ENCODE results near the gene ZNF260.
"Not testable (repeated sequence)": the region's sequence is repeated elsewhere in the genome, so short reads cannot be mapped to it uniquely, and the experiment has no call there.

The ZNF260 gene

DNA sequence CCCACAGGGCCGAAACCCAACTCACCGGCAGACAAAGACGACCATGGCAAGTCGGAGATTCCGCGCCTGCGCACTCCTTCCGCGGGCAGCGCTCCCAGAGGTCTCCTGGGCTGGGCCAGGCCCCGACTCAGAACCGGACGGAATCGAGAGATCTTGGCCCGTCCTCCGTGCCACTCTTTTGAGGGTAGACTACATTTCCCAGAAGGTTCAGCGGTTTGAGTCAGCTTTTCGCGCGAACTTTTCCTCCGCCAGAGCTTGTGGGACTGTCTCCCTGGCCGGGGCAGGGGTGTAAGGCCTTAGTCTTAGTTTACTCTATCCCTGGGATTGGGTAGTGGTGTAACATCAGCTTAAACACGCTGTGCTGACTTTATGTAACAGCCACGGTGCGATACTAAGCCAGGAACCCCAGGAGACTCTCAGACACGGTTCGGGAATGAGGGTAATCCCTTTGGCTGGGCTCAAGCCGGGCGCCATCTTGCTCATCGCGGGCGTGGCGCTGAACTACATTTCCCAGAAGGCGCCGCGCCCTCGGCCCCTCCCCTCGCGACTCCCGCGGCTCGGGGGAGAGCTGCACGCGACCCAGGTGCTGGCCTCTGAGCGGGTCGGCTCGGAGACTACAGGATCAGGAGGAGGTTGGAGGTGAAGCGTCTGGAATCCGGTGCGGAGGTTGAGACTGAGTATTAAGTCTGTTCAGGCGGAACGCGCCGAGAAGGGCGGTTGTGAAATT lies at the start of gene ZNF260:
ZNF260 (minus strand) TSS at position 78 of the 727 bp plus-strand sequence. CDS start 13,033 bp downstream, outside the sequence.
- DNase-seq (ENCODE audit: low spot score), result peak; percentile 97

DNA sequence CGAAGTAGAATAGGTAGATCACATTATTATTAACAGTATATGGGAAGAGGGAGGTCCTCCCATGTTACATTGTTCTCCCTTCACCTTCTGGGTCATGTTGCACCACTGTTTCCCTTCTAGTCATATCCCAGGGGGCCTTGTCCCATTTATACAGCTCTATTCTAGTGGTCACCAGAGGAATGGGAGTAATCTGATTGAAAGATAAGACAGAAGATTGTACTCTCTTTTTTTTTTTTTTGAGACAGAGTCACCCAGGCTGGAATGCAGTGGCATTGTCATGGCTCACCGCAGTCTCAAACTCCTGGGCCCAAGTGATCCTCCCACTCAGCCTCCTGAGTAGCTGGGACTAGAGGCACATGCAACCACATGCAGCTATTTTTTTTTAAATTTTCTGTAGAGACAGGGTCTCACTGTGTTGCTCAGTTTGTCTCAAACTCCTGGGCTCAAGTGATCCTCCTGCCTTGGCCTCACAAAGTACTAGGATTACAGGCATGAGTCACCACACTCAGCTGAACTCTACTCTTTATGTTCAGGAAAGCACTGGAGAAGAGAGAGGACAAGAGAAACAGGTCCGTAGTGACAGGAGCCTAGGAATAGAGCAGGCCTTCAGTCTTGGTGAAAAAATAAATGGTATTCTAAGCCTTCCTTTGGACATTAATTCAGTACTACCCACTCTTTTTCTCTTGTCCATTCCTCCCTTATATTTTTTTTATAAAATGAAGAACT lies 49.4 kb upstream of the ZNF260 start:
- no peak for DNase-seq (ENCODE audit: low spot score)

DNA sequence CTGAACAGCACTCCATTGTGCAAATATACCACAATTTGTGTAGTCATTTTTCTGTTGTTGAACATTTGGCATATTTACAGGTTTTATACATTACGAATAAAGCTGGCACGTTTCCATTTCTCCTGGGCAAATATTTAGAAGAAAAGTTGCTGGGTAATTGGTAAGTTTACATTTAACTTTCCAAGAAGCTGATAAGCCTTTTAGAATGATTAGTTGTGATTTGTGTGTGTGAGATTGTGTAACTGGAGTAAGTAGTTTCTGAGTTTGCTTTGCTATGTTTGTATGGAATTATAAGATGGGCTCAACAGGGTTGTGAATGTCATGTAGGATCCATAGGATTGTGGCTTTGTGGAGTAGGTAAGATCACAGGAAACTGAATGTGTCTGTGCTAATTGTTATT lies 46.7 kb upstream of the ZNF260 start:
- DNase-seq (ENCODE audit: low spot score), result no peak

DNA sequence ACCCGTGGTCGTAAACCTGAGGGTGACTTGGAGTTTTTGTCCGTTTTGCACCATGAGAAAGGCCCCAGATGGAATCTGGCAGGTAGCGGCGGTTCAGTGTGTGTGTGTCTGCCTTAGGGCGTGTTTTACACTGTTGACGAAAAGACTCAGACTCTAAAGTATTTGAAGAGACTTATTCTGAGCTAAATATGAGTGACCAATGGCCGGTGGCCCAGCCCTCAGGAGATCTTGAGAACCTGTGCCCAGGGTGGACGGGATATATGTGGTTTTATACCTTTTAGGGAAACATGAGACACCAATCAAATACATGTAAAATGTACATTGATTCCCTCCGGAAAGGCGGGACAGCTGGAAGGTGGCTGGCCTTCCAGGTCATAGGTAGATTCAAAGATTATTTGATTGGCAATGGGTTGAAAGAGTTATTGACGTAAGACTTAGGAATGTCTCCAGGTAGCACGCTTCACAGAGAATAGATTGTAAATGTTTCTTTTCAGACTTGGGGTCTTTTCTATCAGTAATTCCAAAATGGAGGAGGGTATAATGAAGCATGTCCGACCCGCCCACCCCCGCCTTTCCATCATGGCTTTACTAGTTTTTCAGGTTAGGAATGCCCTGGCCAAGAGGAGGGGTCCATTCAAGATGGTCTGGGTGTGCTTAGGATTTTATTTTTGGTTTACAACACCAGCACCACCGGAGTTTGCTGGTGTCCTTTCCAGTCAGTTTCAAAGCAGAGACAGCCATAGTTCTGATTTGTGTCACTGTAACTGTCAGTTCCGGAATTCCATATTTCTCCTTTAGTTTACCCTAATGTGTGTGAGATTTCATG lies 46.0 kb upstream of the ZNF260 start:
- DNase-seq (ENCODE audit: low spot score), result no peak

DNA sequence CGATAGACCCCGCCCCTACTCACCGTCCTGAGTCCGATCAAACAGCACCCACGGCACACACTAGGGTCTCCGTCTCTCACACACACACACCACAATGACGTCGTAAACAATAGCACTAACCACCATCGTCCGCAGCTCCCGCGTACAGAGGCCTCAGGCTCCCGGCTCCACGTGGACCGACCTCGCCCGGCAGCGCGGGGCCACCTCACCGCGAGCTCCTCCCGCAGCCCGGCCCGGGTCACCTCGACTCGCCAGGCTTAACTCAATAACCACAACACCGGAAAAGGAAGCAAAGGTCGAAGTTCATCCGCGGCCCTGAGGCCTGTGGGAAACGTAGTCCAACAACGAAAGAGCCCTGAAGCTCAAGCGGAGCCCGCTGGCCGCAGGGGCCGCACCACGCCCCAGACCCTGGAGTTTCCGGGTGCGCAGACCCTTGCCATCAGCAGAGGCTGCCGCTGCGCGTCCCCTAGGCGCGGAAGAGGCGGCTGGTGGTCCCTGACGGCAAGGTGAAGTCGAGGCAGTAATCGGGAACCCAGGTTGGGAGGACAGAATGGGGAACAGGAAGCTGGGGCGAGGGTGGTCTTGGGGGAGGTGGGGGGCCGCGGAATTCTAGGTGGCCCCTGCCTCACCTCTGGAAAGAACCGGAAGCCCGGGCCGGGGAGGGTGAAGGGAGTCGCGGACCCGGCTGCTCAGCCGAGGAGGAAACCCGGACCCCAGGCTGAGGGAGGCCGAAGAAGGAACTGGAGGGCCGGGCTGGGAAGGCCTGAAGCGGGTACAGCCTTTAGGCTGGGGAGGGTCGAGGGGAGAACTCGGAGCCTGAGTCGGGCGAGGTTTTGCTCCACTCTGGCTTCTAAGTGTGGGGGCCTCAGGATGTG lies 45.2 kb upstream of the ZNF260 start, which contains the start of gene ZNF529:
ZNF529 (minus strand) TSS at position 273 of the 875 bp plus-strand sequence. CDS start 946 bp downstream, outside the sequence.
- DNase-seq (ENCODE audit: low spot score), result peak; percentile 95

DNA sequence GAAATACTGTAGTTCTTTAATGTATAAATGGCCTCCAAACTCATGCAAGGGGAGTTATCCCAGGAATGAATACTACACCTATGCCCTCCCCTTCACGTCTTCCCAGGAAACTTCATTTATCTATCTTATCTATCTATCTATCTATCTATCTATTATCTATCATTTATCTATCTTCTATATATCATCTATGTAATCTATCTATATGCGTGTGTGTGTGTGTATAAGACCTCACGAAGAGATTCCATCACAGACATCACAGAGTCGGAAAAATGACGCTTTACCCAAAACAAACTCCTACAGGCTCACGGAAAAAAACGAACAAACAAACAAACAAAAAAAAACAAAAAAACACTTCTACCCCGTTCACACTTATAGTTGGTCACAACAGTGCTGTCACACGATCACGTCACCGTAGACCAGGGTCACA lies 44.5 kb upstream of the ZNF260 start:
- no peak for DNase-seq (ENCODE audit: low spot score)

DNA sequence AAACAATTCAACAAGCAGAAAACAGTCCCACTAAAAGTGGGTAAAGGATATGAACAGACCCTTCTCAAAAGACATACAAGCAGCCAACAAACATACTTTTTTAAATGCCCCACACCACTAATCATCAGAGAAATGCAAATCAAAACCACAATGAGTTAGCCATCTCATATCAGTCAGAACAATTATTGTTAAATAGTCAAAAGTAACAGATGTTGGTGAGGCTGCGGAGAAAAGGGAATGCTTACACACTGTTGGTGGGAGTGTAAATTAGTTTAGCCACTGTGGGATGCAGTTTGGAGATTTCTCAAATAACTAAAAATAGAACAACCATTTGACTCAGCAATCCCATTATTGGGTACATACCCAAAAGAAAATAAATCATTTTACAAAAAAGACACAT lies 36.3 kb upstream of the ZNF260 start:
- no peak for DNase-seq (ENCODE audit: low spot score)

DNA sequence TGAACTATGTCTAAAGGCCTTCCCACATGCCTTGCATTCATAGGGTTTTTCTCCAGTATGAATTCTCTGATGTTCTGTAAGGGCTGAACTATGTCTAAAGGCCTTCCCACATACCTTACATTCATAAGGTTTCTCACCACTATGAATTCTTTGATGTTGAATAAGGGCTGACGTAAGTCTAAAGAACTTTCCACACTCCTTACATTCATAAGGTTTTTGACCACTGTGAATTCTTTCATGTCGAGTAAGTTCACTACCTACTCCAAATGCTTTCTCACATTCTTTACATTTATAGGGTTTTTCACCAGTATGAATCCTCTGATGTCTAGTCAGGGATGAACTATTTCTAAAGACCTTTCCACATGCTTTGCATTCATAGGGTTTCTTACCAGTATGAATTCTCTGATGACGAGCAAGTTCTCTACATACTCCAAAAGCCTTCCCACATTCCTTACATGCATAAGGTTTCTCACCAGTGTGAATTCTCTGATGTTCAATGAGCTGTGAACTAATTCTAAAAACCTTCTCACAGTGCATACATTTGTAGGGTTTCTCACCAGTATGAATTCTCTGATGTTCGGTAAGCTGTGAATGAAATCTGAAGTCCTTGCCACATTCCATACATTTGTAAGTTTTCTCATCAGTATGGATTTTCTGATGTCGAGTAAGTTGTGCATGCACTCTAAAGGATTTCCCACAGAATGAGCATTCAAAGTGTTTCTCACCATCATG lies 19.1 kb upstream of the ZNF260 start:
- no peak for DNase-seq (ENCODE audit: low spot score)

DNA sequence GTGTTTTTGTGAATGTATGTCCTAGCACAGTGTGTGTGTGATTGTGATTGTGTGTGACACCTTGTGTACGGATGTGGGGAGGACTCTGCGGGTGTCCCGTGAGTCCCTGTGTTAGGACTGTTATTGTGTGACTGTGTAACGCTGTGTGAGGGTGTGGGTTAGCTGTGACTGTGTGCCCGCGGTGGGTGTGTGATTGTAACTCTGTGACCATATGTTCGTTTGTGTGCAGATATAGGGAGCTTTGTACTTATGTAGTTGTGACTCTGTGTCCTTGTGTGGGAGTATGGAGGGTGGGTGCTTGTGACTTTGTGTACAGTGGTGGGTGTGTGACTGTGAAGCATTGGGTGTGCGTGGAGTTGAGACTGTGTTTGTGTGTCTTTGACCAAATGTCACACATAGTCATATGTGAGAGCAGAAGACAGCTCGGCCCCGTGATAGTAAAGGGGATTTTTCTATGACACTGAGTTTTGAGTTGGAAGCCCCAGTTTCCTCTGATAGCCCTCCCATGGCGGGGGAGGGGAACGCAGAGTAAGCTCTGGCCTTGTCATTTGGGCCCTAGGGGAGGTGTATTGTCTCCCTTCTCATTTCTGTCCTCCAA lies 949 bp upstream of the ZNF260 start:
- peak; percentile 25 for DNase-seq (ENCODE audit: low spot score)

DNA sequence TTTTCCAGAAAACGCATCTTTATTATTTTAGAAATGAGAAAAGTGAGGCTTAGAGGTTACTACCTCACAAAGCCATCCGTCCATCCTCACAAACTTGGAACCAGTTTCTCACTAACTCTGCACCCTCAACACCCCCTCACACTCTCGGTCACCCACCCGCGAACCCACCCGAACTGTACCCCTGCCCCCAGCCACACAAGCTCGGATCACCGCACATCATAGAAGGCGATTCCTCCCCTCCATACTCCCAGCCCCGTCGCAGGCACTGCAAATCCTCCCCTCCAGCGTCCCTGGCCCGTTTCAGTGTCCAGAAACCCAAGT lies 238 bp downstream of the ZNF260 start:
- no peak for DNase-seq (ENCODE audit: low spot score)

DNA sequence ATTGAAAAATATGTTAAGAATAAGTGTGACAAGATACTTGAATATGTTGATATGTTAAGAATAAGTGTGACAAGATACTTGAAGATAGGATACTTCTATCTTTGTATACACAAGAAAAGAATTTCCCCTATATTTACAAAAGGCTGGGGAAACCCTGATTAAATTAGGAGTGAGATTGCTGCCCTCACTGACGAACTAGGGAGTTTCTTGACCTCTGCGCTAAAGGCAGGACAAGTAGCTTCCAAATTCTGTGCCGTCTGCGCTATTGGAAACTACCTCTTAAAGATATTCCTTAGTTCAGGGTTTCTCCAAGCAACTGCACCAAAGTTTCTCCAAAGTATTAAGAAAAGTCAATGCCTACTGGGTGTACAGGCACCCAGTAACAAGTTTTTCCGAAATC lies 730 bp downstream of the ZNF260 start:
- DNase-seq (ENCODE audit: low spot score), result peak; percentile 5

DNA sequence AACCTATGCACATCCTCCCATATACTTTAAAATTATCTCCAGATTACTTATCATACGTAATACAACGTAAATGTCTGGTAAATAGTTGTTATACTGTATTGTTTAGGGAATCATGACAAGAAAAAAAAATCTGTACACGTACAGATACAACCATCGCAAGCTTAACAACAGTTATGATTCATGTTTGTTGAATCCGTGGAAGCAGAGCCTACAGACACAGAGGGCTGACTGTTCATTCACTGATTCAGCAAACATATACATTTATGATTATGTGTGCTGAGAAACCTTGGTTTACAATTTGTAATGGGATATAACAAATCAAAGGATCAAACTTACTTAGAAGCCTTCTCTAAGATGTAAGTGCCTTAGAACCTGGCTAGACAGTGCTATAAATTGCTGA lies 1.5 kb downstream of the ZNF260 start:
- no peak for DNase-seq (ENCODE audit: low spot score)

DNA sequence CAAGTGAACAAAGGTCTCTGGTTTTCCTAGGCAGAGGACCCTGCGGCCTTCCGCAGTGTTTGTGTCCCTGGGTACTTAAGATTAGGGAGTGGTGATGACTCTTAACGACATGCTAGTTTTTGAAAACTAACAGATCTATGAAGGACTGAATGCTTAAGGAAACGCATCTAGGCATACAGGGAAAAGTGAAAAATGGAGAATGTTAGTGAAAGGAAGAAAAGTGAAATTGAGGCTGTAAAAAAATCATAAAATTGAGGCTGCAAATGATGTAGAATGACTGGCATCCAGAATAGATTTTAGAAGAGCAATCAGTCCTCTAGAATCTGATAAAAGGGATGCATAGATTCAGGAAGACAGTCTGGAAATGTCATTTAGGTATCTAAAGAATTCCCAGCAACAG lies 3.5 kb downstream of the ZNF260 start:
- DNase-seq (ENCODE audit: low spot score), result no peak

DNA sequence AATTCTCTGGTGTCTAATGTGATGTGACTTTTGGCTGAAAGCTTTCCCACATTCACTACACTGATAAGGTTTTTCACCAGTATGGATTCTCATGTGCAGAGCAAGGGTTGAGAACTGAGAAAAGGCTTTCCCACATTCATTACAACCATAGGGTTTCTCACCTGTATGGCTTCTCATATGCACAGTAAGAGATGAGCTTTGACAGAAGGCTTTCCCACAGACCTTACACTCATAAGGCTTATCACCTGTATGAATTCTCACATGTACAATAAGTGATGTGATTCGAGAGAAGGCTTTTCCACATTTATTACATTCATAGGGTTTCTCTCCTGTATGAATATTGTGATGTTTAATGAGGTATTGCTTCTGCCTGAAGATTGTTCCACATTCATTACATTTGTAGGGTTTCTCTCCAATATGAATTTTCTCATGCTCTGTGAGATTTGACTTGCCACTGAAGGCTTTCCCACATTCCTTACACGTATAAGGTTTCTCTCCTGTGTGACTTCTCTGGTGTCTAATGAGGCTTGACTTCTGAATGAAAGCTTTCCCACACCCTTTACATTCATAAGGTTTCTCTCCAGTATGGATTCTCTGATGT lies 14.0 kb downstream of the ZNF260 start:
- no peak for DNase-seq (ENCODE audit: low spot score)

DNA sequence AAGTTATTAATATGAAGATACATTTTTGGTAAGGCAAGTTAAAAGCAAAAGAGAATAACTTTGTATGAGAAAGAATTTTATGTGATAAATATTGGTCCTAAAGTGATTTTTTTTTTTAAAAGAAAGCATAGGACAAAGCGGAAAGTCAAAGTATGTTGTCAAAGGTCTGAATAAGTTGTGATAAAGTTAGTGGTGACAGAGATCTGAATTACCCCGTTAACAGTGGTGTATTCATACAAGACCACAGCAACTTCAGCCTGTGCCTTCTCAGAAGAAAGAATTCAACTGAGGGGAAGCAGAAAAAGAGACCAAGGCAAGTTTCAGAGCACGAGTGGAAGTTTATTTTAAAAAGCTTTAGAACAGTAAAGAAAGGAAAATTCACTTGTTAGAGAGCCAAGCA lies 19.7 kb downstream of the ZNF260 start:
- DNase-seq (ENCODE audit: low spot score), result no peak

DNA sequence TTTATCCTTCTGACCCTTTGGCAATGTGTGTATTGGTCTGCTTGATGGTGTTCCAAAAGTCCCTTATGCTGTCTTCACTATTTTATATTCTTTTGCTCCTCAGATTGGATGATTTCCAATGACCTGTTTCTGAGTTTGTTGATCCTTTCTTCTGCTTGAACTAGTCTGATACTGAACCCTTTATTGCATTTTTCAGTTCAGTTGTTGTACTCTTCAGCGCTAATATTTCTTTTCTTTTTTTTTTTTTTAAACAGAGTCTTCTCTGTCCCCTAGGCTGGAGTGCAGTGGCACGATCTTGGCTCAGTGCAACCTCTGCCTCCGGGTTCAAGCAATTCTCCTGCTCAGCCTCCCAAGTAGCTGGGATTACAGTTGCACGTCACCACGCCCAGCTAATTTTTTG lies 26.1 kb downstream of the ZNF260 start:
- DNase-seq (ENCODE audit: low spot score), result no peak

DNA sequence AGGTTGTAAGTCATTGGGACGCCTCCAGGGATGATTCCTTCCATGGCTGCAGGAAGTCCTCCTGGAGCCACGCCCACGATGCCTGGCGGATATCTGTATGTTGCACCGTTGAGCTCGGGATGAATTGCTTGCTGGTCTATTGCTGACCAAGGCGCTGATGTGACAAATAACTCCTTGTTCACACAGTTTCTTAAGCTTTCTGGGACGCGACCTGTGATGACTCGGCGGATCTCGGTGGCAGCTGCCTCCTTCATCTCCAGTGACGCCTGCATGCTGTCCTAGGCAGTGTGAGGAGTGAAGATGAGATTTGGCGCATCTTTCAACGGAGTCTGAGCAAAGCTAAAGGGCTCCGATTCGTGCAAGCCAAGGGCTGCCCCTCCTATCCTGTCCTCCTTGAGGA lies 31.1 kb downstream of the ZNF260 start:
- no peak for DNase-seq (ENCODE audit: low spot score)

DNA sequence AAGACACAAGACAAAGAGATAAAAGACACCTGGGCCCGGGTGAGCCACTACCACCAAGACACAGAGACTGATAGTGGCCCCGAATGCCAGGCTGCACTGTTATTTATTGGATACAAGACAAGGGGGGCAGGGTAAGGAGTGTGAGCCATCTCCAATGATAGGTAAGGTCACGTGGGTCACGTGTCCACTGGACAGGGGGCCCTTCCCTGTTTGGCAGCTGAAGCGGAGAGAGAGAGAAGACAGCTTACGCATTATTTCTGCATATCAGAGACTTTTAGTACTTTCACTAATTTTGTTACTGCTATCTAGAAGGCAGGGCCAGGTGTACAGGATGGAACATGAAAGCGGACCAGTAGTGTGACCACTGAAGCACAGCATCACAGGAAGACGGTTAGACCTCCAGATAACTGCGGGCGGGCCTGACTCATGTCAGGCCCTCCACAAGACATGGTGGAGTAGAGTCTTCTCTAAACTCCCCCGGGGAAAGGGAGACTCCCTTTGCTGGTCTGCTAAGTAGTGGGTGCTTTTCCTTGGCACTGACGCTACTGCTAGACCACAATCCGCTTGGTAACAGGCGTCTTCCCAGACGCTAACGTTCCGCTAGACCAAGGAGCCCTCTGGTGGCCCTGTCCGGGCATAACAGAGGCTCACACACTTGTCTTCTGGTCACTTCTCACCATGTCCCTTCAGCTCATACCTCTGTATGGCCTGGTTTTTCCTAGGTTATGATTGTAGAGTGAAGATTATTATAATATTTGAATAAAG lies 35.2 kb downstream of the ZNF260 start:
- DNase-seq (ENCODE audit: low spot score), result peak; percentile 36

DNA sequence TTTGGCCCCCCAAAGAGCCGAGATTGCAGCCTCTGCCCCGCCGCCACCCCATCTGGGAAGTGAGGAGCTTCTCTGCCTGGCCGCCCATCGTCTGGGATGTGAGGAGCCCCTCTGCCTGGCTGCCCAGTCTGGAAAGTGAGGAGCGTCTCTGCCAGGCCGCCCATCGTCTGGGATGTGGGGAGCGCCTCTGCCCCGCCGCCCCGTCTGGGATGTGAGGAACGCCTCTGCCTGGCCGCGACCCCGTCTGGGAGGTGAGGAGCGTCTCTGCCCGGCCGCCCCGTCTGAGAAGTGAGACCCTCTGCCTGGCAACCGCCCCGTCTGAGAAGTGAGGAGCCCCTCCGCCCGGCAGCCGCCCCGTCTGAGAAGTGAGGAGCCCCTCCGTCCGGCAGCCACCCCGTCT lies 37.2 kb downstream of the ZNF260 start:
- not testable (repeated sequence) for DNase-seq (ENCODE audit: low spot score)
